HG03469 (cell line): ENCODE measurements around the gene RASGRP3.

Source experiments
- ATAC-seq: cut with Tn5 transposase; IDR thresholded peaks from one replicate; pipeline ENCODE4 v1.9.1; 2021; ENCODE audit warnings: mild to moderate bottlenecking, moderate library complexity, moderate number of reproducible peaks; ENCODE audit not compliant: unreplicated experiment

RASGRP3 gene

GRCh38 chr2:33491441-33492084 lies 15.1 kb downstream of the RASGRP3 start:
- ATAC-seq: no peak

GRCh38 chr2:33492399-33493134 lies 16.1 kb downstream of the RASGRP3 start:
- no peak for ATAC-seq

GRCh38 chr2:33494155-33494779 lies 17.8 kb downstream of the RASGRP3 start:
- peak; percentile 35 for ATAC-seq

GRCh38 chr2:33494877-33495641 lies 18.6 kb downstream of the RASGRP3 start:
- ATAC-seq: no peak

GRCh38 chr2:33495683-33496082 lies 19.2 kb downstream of the RASGRP3 start:
- ATAC-seq: no peak

GRCh38 chr2:33496150-33496549 lies 19.7 kb downstream of the RASGRP3 start:
- no peak for ATAC-seq

- ATAC-seq: no peak
These were observed 20.3 kb downstream of the RASGRP3 start for GRCh38 chr2:33496726-33497125.

GRCh38 chr2:33497221-33497650 lies 20.8 kb downstream of the RASGRP3 start:
- peak; percentile 41 for ATAC-seq

- ATAC-seq: peak; percentile 18
These were observed 22.0 kb downstream of the RASGRP3 start for GRCh38 chr2:33498291-33498956.

- no peak for ATAC-seq
These were observed 23.7 kb downstream of the RASGRP3 start for GRCh38 chr2:33500177-33500576.

- ATAC-seq: no peak
These were observed 25.6 kb downstream of the RASGRP3 start for GRCh38 chr2:33502025-33502424.

- ATAC-seq: no peak
These were observed 26.6 kb downstream of the RASGRP3 start for GRCh38 chr2:33503002-33503401.

- ATAC-seq: no peak
These were observed 29.5 kb downstream of the RASGRP3 start for GRCh38 chr2:33505966-33506365.

- ATAC-seq: no peak
These were observed 33.6 kb downstream of the RASGRP3 start for GRCh38 chr2:33509908-33510585.

- no peak for ATAC-seq
These were observed 34.1 kb downstream of the RASGRP3 start for GRCh38 chr2:33510586-33510968.

GRCh38 chr2:33511141-33511540 lies 34.7 kb downstream of the RASGRP3 start:
- no peak for ATAC-seq

GRCh38 chr2:33512112-33512511 lies 35.7 kb downstream of the RASGRP3 start:
- no peak for ATAC-seq

- no peak for ATAC-seq
These were observed 37.0 kb downstream of the RASGRP3 start for GRCh38 chr2:33513480-33513879.

- ATAC-seq: no peak
These were observed 40.1 kb downstream of the RASGRP3 start for GRCh38 chr2:33516456-33516995.

GRCh38 chr2:33518200-33518599 lies 41.8 kb downstream of the RASGRP3 start:
- ATAC-seq: no peak
